Activated T-cell treated with anti-CD3 and anti-CD28 coated beads, Interleukin-2, amount 50 U/mL, for 1 hour (primary cell): Measurements from ENCODE around the gene SGCD.

Experiments used
- DNase-seq: peaks from one replicate; pipeline ENCODE4 v3.0.0-alpha.2; 2020

Gene SGCD

GRCh38 chr5:156715287-156715686, 388.3 kb downstream of the SGCD start:
- no peak for DNase-seq

DNA sequence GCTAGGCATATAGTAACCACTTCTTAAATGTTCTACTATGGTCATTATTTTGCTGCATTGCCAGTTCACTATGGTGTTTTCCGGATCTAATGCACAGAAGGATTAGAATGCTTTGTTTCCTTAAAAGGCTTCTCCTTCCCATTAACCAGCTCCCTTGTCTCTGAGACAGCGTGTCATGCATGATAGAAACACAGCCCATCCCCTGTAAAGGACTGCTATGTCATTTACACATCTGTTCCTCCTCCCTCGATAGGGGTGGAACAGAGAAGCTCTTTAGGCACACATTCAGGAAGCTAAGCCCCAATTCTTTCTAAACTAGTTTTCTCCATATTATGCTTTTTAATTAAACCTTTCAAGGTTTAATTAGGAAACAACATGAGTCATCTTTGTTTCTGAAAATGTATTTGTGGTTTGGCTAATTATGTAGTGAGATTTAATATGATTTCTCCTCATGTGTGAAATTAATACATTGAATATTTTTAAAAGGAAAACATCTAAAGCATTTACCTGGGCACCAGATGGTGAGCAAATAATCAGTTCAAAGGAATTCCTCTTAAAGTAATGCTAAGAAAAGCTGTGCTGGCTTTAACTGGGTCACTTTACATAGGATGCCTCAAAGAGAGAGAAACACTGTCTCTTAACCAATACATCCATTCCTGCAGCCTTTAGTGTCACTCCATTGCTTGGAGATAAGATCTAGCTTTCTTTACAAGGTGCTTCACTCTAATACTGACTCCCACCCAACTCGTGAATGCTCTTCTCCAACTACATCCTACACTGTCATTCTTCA, 389.8 kb downstream of the SGCD start:
- DNase-seq: no peak

- DNase-seq: no peak
These were observed 392.0 kb downstream of the SGCD start for GRCh38 chr5:156718985-156719384.

GRCh38 chr5:156722358-156722757, 395.4 kb downstream of the SGCD start:
- DNase-seq: no peak

DNA sequence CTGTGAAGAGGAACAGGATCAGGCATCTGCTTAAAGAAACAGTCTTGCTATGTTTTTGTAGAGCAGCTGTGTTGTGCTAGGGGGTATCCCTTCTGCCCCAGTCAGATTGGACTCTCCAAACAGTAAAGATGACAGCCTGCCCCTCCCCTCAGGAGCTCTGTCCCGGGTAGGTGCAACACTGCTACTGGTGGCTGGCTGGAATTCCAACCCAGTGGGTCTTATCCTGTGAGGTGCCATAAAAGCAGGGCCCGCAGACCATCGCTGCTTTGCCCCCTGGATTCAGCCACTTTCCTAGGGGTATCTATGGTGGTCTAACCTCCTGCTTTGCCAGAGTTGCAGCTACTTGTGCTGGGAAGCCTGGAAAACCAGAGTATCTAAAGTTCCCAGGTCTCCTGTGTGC, 408.5 kb downstream of the SGCD start:
- DNase-seq: no peak

- no peak for DNase-seq
These were observed 414.6 kb downstream of the SGCD start for GRCh38 chr5:156741516-156741915.

DNA sequence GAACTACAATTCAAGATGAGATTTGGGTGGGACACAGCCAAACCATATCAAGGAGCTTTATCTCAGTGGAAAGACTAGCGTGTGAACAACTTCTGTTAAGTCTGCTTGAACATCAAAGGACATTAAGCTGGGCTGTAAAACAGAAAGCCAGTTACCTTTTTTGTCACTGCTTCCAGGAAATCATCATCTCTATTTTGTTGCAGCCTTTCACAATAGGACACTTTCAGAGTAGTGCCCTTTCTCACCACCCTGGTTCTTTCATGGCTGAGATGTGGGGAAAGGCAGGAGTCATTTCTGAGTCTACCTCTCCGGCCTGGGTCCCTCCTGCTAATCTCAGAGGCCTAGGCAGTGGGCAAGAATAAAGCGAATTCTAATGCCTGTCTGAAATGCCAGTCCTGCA, 426.9 kb downstream of the SGCD start:
- no peak for DNase-seq

GRCh38 chr5:156755421-156756087, 428.6 kb downstream of the SGCD start:
- DNase-seq: no peak

- no peak for DNase-seq
These were observed 431.2 kb downstream of the SGCD start for GRCh38 chr5:156758011-156758791.

GRCh38 chr5:156759156-156759555, 432.2 kb downstream of the SGCD start:
- no peak for DNase-seq

DNA sequence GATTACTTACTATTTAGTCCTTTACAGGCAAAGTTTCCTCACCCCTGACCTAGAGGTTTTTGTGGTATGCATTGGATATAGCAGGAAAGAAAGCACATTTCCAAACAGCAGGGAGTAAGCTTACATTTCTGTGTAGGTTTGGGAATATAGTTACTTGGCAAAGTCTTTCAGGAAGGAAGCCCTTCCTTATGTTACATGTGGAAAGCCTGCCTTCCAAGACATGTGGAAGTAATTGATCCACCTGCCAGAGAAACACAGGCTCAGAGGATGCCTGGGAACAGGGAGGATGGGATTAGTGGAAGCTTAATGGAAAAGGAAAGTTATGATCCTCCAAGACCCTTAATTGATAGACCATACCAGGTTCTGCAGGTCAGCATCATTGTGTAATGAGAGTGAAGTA, 435.8 kb downstream of the SGCD start:
- no peak for DNase-seq

GRCh38 chr5:156764176-156764971, 437.4 kb downstream of the SGCD start:
- no peak for DNase-seq

- DNase-seq: no peak
These were observed 447.3 kb downstream of the SGCD start for GRCh38 chr5:156774273-156774672.

- no peak for DNase-seq
These were observed 451.3 kb downstream of the SGCD start for GRCh38 chr5:156778139-156778706.

DNA sequence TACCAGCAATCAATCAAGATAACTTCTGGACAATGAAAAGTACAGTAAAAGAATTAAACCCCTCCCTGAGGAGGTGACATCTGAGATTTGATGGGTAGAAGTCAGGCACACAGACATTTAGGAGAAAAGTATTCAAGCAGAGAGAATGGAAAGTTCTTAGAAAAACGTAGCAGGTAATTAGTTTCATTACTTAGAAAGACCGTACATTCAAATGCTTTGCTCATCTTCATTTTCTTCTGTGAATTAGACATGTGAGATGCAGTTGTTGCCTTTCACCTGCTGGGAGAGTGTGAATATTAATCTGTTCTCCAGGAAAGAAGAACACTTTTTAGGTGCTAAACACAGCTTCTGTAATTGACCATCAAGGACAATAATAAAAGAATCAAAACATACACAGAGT, 451.8 kb downstream of the SGCD start:
- DNase-seq: no peak

- no peak for DNase-seq
These were observed 452.5 kb downstream of the SGCD start for GRCh38 chr5:156779436-156779835.

- DNase-seq: no peak
These were observed 456.1 kb downstream of the SGCD start for GRCh38 chr5:156783092-156783491.

GRCh38 chr5:156794687-156795086, 467.7 kb downstream of the SGCD start:
- DNase-seq: no peak

GRCh38 chr5:156798201-156798600, 471.2 kb downstream of the SGCD start:
- no peak for DNase-seq

- no peak for DNase-seq
These were observed 472.2 kb downstream of the SGCD start for GRCh38 chr5:156799171-156799570.

DNA sequence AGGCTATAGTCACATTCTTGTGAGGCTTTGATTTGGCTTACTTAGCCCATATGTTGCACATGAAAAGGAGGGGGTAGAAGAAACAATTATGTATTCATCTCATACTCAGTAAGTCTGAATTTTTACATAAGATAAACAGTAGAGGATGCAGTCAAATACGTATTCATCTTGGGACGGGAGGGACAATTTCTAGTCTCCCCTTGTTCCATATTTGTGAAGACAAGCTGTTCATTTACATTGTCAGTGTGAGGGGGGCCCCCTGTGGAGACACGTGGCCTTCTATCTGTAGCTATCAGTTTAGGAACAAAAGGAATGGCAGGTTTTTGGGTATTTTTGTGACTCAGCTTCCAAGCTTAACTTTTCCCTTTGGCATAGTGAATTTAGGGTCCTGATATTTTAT, 474.0 kb downstream of the SGCD start:
- no peak for DNase-seq

DNA sequence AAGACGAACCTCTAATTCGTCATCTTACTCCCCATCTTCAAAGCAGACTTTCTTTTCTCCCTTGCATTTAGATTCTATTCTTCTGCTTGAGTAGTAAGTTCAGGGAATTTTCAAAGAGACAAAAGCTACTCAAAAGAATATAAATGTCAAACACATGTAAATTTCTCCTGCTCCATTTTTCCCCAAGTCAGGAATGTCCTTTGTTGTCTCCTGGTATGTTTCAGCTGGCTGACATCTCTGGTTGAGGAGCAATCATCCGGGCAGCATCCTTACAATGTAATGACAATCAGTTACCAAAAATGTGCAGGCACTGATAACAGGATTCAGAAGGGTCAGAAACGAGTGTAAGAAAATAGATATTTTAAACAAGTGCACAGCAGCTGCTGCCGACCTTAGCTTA, 475.5 kb downstream of the SGCD start:
- no peak for DNase-seq

DNA sequence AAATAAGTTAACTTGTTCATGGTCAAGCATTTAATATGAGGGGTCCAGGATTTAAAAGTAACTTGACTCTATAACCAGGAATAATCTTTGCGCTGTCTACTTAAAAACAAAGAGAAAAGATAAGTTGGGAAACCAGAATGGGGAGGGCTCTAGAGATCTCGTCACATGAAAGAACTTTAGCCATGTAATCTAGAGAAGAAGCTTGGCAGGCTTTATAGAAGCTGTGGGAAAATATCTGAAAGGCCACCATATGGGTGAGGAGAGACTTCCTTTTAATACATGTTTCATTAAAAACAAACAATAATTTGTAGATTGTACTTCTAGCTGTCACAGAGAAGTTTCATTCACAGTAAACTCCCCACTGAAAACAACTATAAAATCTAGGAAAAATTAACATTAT, 476.4 kb downstream of the SGCD start:
- no peak for DNase-seq
